CD4-positive, CD25-positive, alpha-beta regulatory T cell (primary cell): ENCODE data around the gene BANP. TPM values are rescaled to one million over a fixed set of nuclear protein-coding genes. Genes with fewer than 3 reads are reported as not detected.
"Not testable (repeated sequence)": the region's sequence is repeated elsewhere in the genome, so short reads cannot be mapped to it uniquely, and the experiment has no call there.

Source experiments
- ATAC-seq, 2 donors: fragments of 150-1000 bp; cut with Tn5 transposase; one replicate each; pipeline ENCODE4 v1.10.0; 2021; ENCODE audit warnings: low read depth in 2 of 2, moderate number of reproducible peaks in 2 of 2, moderate library complexity in 1 of 2
- DNase-seq, 3 donors: peaks; one replicate each; pipeline versions ENCODE4 v3.0.0 to v3.0.0-alpha.2; 2012 to 2022; ENCODE audit warnings: mixed read lengths in 1 of 3
- H3K27ac ChIP-seq: one replicate; pipeline ENCODE4 v1.7.0; 2013; ENCODE audit warnings: mild to moderate bottlenecking, low read length; ENCODE audit not compliant: insufficient read depth, poor library complexity, severe bottlenecking
- H3K27me3 ChIP-seq: one replicate; pipeline ENCODE4 v1.7.0; 2013; ENCODE audit warnings: low read length; ENCODE audit not compliant: control insufficient read depth, insufficient read depth
- H3K36me3 ChIP-seq: one replicate; pipeline ENCODE4 v1.7.0; 2013; ENCODE audit warnings: mild to moderate bottlenecking, low read length, moderate library complexity; ENCODE audit not compliant: control insufficient read depth, insufficient read depth
- H3K4me1 ChIP-seq: 2 replicates; pipeline ENCODE4 v1.7.0; 2013; ENCODE audit warnings: mild to moderate bottlenecking, low read length; ENCODE audit not compliant: insufficient read depth, control insufficient read depth, poor library complexity, severe bottlenecking
- H3K4me3 ChIP-seq: one replicate; pipeline ENCODE4 v1.7.0; 2013; ENCODE audit warnings: low read depth, mild to moderate bottlenecking, low read length, moderate library complexity
- H3K9me3 ChIP-seq, 2 experiments: 1 replicate in 1 of 2; 2 replicates in 1 of 2; pipeline ENCODE4 v1.7.0; 2013; ENCODE audit warnings: low read length in 2 of 2, mild to moderate bottlenecking in 1 of 2, moderate library complexity in 1 of 2; ENCODE audit not compliant: control insufficient read depth in 2 of 2
- H3K27ac Mint-ChIP-seq, 3 donors: one replicate each; pipeline ENCODE4 v1.8.0; 2020 to 2022; ENCODE audit warnings: mild to moderate bottlenecking in 3 of 3, mixed read lengths in 3 of 3, moderate library complexity in 2 of 3
- H3K27me3 Mint-ChIP-seq: one replicate; pipeline ENCODE4 v1.8.0; 2022; ENCODE audit warnings: mild to moderate bottlenecking, mixed read lengths
- H3K36me3 Mint-ChIP-seq: one replicate; pipeline ENCODE4 v1.8.0; 2020; ENCODE audit warnings: mixed read lengths
- H3K4me1 Mint-ChIP-seq, 4 donors: one replicate each; pipeline ENCODE4 v1.8.0; 2020 to 2022; ENCODE audit warnings: mixed read lengths in 4 of 4, mild to moderate bottlenecking in 1 of 4
- H3K4me3 Mint-ChIP-seq, 4 donors: one replicate each; pipeline ENCODE4 v1.8.0; 2020 to 2022; ENCODE audit warnings: mild to moderate bottlenecking in 4 of 4, mixed read lengths in 4 of 4, moderate library complexity in 3 of 4
- H3K9me3 Mint-ChIP-seq, 7 donors: one replicate each; pipeline ENCODE4 v1.8.0; 2020 to 2022; ENCODE audit warnings: mixed read lengths in 7 of 7, mild to moderate bottlenecking in 3 of 7, moderate library complexity in 2 of 7
- polyA plus RNA-seq, 4 donors: library from polyadenylated mRNA; unstranded; fragments of 300-500 nt; fragmentation: Illumina TruSeq; gene quantifications; one replicate each; pipeline ENCODE4 v1.2.3, GENCODE V29; 2021
- total RNA-seq: library from RNA; stranded (reverse); gene quantifications from one replicate; pipeline ENCODE4 v1.2.3, GENCODE V29; 2022

BANP gene
- total and polyA plus RNA-seq, 5 donors from 2014 or later = 20.4 to 114 (median 26.6) TPM

- not testable (repeated sequence) for H3K4me1 Mint-ChIP-seq, H3K4me1 ChIP-seq, H3K27me3 ChIP-seq, H3K4me3 Mint-ChIP-seq, H3K4me3 ChIP-seq, H3K9me3 ChIP-seq, H3K27me3 Mint-ChIP-seq, H3K9me3 Mint-ChIP-seq, DNase-seq, ATAC-seq, H3K27ac ChIP-seq
- peaks cover 32% of the 10 kb centered on the region for H3K36me3 ChIP-seq
- peaks cover 17% of the 10 kb centered on the region for H3K36me3 Mint-ChIP-seq
- H3K27ac Mint-ChIP-seq = peak overlapping the region in 1 of 3 donors; percentile 25
Observed at GRCh38 chr16:88021041-88021970, 70.1 kb downstream of the BANP start.

- Histone ChIP-seq H3K36me3 (peaks cover 35% of the 10 kb centered on the region), H3K4me1 (no peaks in the 10 kb centered on the region), H3K4me3 (no peak overlapping the region), H3K9me3 (no peaks in the 10 kb centered on the region), H3K27ac (no peak overlapping the region), H3K27me3 (no peaks in the 10 kb centered on the region)
- Mint-ChIP-seq H3K9me3 (no peaks in the 10 kb centered on the region), H3K27me3 (no peaks in the 10 kb centered on the region), H3K27ac (no peak overlapping the region), H3K36me3 (peaks cover 17% of the 10 kb centered on the region), H3K4me3 (no peak overlapping the region), H3K4me1 (peaks cover 0 to 15% (median 3%) of the 10 kb centered on the region in 4 donors)
- DNase-seq (no peak), ATAC-seq (no peak)
Observed at GRCh38 chr16:88022076-88023042, 71.1 kb downstream of the BANP start.

- Histone ChIP-seq H3K4me1 (no peaks in the 10 kb centered on the region), H3K27me3 (no peaks in the 10 kb centered on the region), H3K27ac (no peak overlapping the region), H3K36me3 (peaks cover 40% of the 10 kb centered on the region), H3K9me3 (no peaks in the 10 kb centered on the region), H3K4me3 (no peak overlapping the region)
- no peak overlapping the region for H3K27ac Mint-ChIP-seq
- H3K9me3 Mint-ChIP-seq = no peaks in the 10 kb centered on the region
- ATAC-seq (no peak), DNase-seq (no peak)
- H3K36me3 Mint-ChIP-seq = peaks cover 17% of the 10 kb centered on the region
- H3K4me3 Mint-ChIP-seq = no peak overlapping the region
- H3K4me1 Mint-ChIP-seq = peaks cover 0 to 15% (median 3%) of the 10 kb centered on the region in 4 donors
- no peaks in the 10 kb centered on the region for H3K27me3 Mint-ChIP-seq
Observed at GRCh38 chr16:88023366-88023765, 72.1 kb downstream of the BANP start.

GRCh38 chr16:88023786-88024185 lies 72.6 kb downstream of the BANP start:
- peaks cover 40% of the 10 kb centered on the region for H3K36me3 ChIP-seq
- H3K9me3 Mint-ChIP-seq = no peaks in the 10 kb centered on the region
- no peaks in the 10 kb centered on the region for H3K27me3 Mint-ChIP-seq
- H3K36me3 Mint-ChIP-seq = peaks cover 20% of the 10 kb centered on the region
- DNase-seq = no peak
- no peak overlapping the region for H3K4me3 Mint-ChIP-seq
- H3K27ac ChIP-seq = no peak overlapping the region
- H3K4me3 ChIP-seq = no peak overlapping the region
- no peaks in the 10 kb centered on the region for H3K27me3 ChIP-seq
- H3K4me1 Mint-ChIP-seq = peaks cover 0 to 15% (median 3%) of the 10 kb centered on the region in 4 donors
- no peak overlapping the region for H3K27ac Mint-ChIP-seq
- ATAC-seq = no peak
- no peaks in the 10 kb centered on the region for H3K9me3 ChIP-seq
- no peaks in the 10 kb centered on the region for H3K4me1 ChIP-seq

GRCh38 chr16:88024491-88025085 lies 73.4 kb downstream of the BANP start:
- peaks cover 20% of the 10 kb centered on the region for H3K36me3 Mint-ChIP-seq
- H3K9me3 ChIP-seq = not testable (repeated sequence)

GRCh38 chr16:88025086-88025492 lies 73.9 kb downstream of the BANP start:
- peaks cover 36% of the 10 kb centered on the region for H3K36me3 ChIP-seq
- peak; percentile 43 for ATAC-seq
- H3K4me3 ChIP-seq, DNase-seq, H3K27me3 ChIP-seq, H3K9me3 ChIP-seq, H3K4me1 ChIP-seq, H3K9me3 Mint-ChIP-seq, H3K27ac ChIP-seq, H3K4me3 Mint-ChIP-seq, H3K27me3 Mint-ChIP-seq: not testable (repeated sequence)
- Mint-ChIP-seq H3K27ac (peak overlapping the region in 1 of 3 donors; percentile 62), H3K36me3 (peaks cover 22% of the 10 kb centered on the region), H3K4me1 (peaks cover 0 to 15% (median 7%) of the 10 kb centered on the region in 4 donors)

More at GRCh38 chr16:88024491-88025085, 73.4 kb downstream of the BANP start:
- DNase-seq, H3K27me3 ChIP-seq, H3K4me3 ChIP-seq, H3K27me3 Mint-ChIP-seq, H3K27ac ChIP-seq, H3K4me3 Mint-ChIP-seq, ATAC-seq, H3K9me3 Mint-ChIP-seq, H3K4me1 ChIP-seq: not testable (repeated sequence)
- H3K36me3 ChIP-seq = peaks cover 40% of the 10 kb centered on the region
- H3K27ac Mint-ChIP-seq = peak overlapping the region in 1 of 3 donors; percentile 62
- peaks cover 0 to 15% (median 4%) of the 10 kb centered on the region in 4 donors for H3K4me1 Mint-ChIP-seq

- DNase-seq, H3K27ac ChIP-seq, H3K4me1 ChIP-seq, ATAC-seq, H3K27ac Mint-ChIP-seq, H3K27me3 Mint-ChIP-seq, H3K4me3 Mint-ChIP-seq, H3K4me3 ChIP-seq, H3K27me3 ChIP-seq, H3K9me3 Mint-ChIP-seq, H3K9me3 ChIP-seq: not testable (repeated sequence)
- H3K4me1 Mint-ChIP-seq = peaks cover 0 to 17% (median 6%) of the 10 kb centered on the region in 4 donors
- peaks cover 36% of the 10 kb centered on the region for H3K36me3 ChIP-seq
- peaks cover 22% of the 10 kb centered on the region for H3K36me3 Mint-ChIP-seq
Observed at GRCh38 chr16:88025828-88026555, 74.8 kb downstream of the BANP start.
